IPS-18a (cell line): Measurements from ENCODE around the gene TIMP2.
A peak's percentile ranks its signal among the peaks of the same experiment; 100 is the strongest.
"Not testable (repeated sequence)": the region's sequence is repeated elsewhere in the genome, so short reads cannot be mapped to it uniquely, and the experiment has no call there.

Experiments used
- H3K27ac ChIP-seq: one replicate; pipeline ENCODE4 v1.5.1; 2013; ENCODE audit warnings: low read length
- H3K27me3 ChIP-seq: one replicate; pipeline ENCODE4 v1.6.1; 2013; ENCODE audit warnings: mild to moderate bottlenecking, low read length; ENCODE audit not compliant: control insufficient read depth, insufficient read depth
- H3K36me3 ChIP-seq: one replicate; pipeline ENCODE4 v1.6.1; 2013; ENCODE audit warnings: low read depth, low read length; ENCODE audit not compliant: control insufficient read depth
- H3K4me1 ChIP-seq: one replicate; pipeline ENCODE4 v1.6.1; 2013; ENCODE audit warnings: low read depth, low read length; ENCODE audit not compliant: control insufficient read depth
- H3K4me3 ChIP-seq: one replicate; pipeline ENCODE4 v1.5.1; 2013; ENCODE audit warnings: low read length
- H3K9ac ChIP-seq: one replicate; pipeline ENCODE4 v1.6.1; 2013; ENCODE audit warnings: mild to moderate bottlenecking, low read length, moderate library complexity
- H3K9me3 ChIP-seq: one replicate; pipeline ENCODE4 v1.6.1; 2013; ENCODE audit warnings: low read depth, low read length; ENCODE audit not compliant: control insufficient read depth

Gene TIMP2

GRCh38 chr17:78891406-78892061 lies 33.7 kb downstream of the TIMP2 start:
- no peaks in the 10 kb centered on the region for H3K4me1 ChIP-seq
- no peaks in the 10 kb centered on the region for H3K27me3 ChIP-seq
- no peaks in the 10 kb centered on the region for H3K9me3 ChIP-seq
- H3K4me3 ChIP-seq: no peak overlapping the region
- no peaks in the 10 kb centered on the region for H3K36me3 ChIP-seq
- no peak overlapping the region for H3K9ac ChIP-seq
- H3K27ac ChIP-seq: no peak overlapping the region

GRCh38 chr17:78890498-78890897 lies 34.7 kb downstream of the TIMP2 start:
- Histone ChIP-seq H3K9me3 (no peaks in the 10 kb centered on the region), H3K27ac (no peak overlapping the region), H3K4me1 (no peaks in the 10 kb centered on the region), H3K4me3 (no peak overlapping the region), H3K27me3 (no peaks in the 10 kb centered on the region), H3K36me3 (no peaks in the 10 kb centered on the region), H3K9ac (no peak overlapping the region)

GRCh38 chr17:78890096-78890495 lies 35.1 kb downstream of the TIMP2 start:
- not testable (repeated sequence) for H3K9me3 ChIP-seq, H3K4me3 ChIP-seq, H3K36me3 ChIP-seq, H3K27me3 ChIP-seq, H3K9ac ChIP-seq, H3K27ac ChIP-seq, H3K4me1 ChIP-seq

- H3K9ac ChIP-seq: no peak overlapping the region
- no peak overlapping the region for H3K4me3 ChIP-seq
- no peaks in the 10 kb centered on the region for H3K36me3 ChIP-seq
- H3K4me1 ChIP-seq: peaks cover 3% of the 10 kb centered on the region
- no peaks in the 10 kb centered on the region for H3K9me3 ChIP-seq
- no peaks in the 10 kb centered on the region for H3K27me3 ChIP-seq
- H3K27ac ChIP-seq: no peak overlapping the region
These were observed 35.7 kb downstream of the TIMP2 start for GRCh38 chr17:78889531-78889930.

GRCh38 chr17:78888941-78889518 lies 36.2 kb downstream of the TIMP2 start:
- Histone ChIP-seq H3K27me3 (no peaks in the 10 kb centered on the region), H3K9me3 (no peaks in the 10 kb centered on the region), H3K36me3 (no peaks in the 10 kb centered on the region), H3K9ac (no peak overlapping the region), H3K27ac (no peak overlapping the region), H3K4me1 (peaks cover 8% of the 10 kb centered on the region), H3K4me3 (no peak overlapping the region)

GRCh38 chr17:78886954-78887353 lies 38.2 kb downstream of the TIMP2 start:
- no peak overlapping the region for H3K4me3 ChIP-seq
- no peak overlapping the region for H3K9ac ChIP-seq
- no peaks in the 10 kb centered on the region for H3K27me3 ChIP-seq
- H3K4me1 ChIP-seq: peaks cover 12% of the 10 kb centered on the region
- H3K9me3 ChIP-seq: no peaks in the 10 kb centered on the region
- no peaks in the 10 kb centered on the region for H3K36me3 ChIP-seq
- H3K27ac ChIP-seq: no peak overlapping the region

- Histone ChIP-seq H3K36me3 (no peaks in the 10 kb centered on the region), H3K9ac (no peak overlapping the region), H3K9me3 (no peaks in the 10 kb centered on the region), H3K27ac (no peak overlapping the region), H3K4me1 (peaks cover 12% of the 10 kb centered on the region), H3K27me3 (no peaks in the 10 kb centered on the region), H3K4me3 (no peak overlapping the region)
These were observed 39.2 kb downstream of the TIMP2 start for GRCh38 chr17:78885956-78886355.

GRCh38 chr17:78884876-78885667 lies 40.1 kb downstream of the TIMP2 start:
- Histone ChIP-seq H3K27ac (no peak overlapping the region), H3K4me1 (peaks cover 12% of the 10 kb centered on the region), H3K9ac (no peak overlapping the region)

GRCh38 chr17:78884148-78884825 lies 40.9 kb downstream of the TIMP2 start:
- Histone ChIP-seq H3K9me3 (no peaks in the 10 kb centered on the region), H3K36me3 (no peaks in the 10 kb centered on the region), H3K4me3 (peak overlapping the region; percentile 21), H3K27ac (no peak overlapping the region), H3K4me1 (peaks cover 12% of the 10 kb centered on the region), H3K9ac (peak overlapping the region; percentile 33), H3K27me3 (no peaks in the 10 kb centered on the region)

More at GRCh38 chr17:78884876-78885667, 40.1 kb downstream of the TIMP2 start:
- H3K27me3 ChIP-seq: no peaks in the 10 kb centered on the region
- no peak overlapping the region for H3K4me3 ChIP-seq
- H3K9me3 ChIP-seq: no peaks in the 10 kb centered on the region
- H3K36me3 ChIP-seq: no peaks in the 10 kb centered on the region

- Histone ChIP-seq H3K27me3 (no peaks in the 10 kb centered on the region), H3K9me3 (no peaks in the 10 kb centered on the region), H3K9ac (peak overlapping the region; percentile 33), H3K27ac (no peak overlapping the region), H3K4me1 (peaks cover 12% of the 10 kb centered on the region), H3K4me3 (peak overlapping the region; percentile 21), H3K36me3 (no peaks in the 10 kb centered on the region)
These were observed 41.6 kb downstream of the TIMP2 start for GRCh38 chr17:78883533-78884131.

- no peaks in the 10 kb centered on the region for H3K27me3 ChIP-seq
- no peaks in the 10 kb centered on the region for H3K9me3 ChIP-seq
- H3K36me3 ChIP-seq: no peaks in the 10 kb centered on the region
- no peak overlapping the region for H3K4me3 ChIP-seq
- no peak overlapping the region for H3K27ac ChIP-seq
- H3K9ac ChIP-seq: no peak overlapping the region
- H3K4me1 ChIP-seq: peaks cover 12% of the 10 kb centered on the region
These were observed 42.1 kb downstream of the TIMP2 start for GRCh38 chr17:78883089-78883532.
